PC-3 (cell line): ENCODE measurements around the gene PCDHA11. TPM values are rescaled to one million over a fixed set of nuclear protein-coding genes. Genes with fewer than 3 reads are reported as not detected.
"Not testable (repeated sequence)": the region's sequence is repeated elsewhere in the genome, so short reads cannot be mapped to it uniquely, and the experiment has no call there.

ENCODE experiments used
- ATAC-seq: fragments of 200-7000 bp; cut with Tn5 transposase; 2 replicates; pipeline ENCODE4 v1.9.1; 2020; ENCODE audit warnings: mild to moderate bottlenecking, moderate library complexity
- BruUV-seq: library from RNA; stranded (reverse); fragments of 400-500 nt; replicated peaks from 2 replicates; lab custom pipeline; 2021; lab: Mats Ljungman, UMichigan
- CTCF ChIA-PET: fragments of 300-600 bp; sonication (Branson Sonifier 250); formaldehyde crosslinking; loops from one replicate; lab custom pipeline; 2022; ENCODE audit warnings: antibody characterized with exemption; lab: Charles Lee
- POLR2A ChIA-PET: fragments of 300-600 bp; sonication (Branson Sonifier 250); formaldehyde crosslinking; loops from one replicate; lab custom pipeline; 2022; ENCODE audit warnings: antibody characterized with exemption; ENCODE audit not compliant: unreplicated experiment; lab: Charles Lee
- DNase-seq: peaks from one replicate; pipeline ENCODE4 v3.0.0-alpha.2; 2015
- H2AFZ ChIP-seq: fragments of 300-600 bp; sonication (generic); 2 replicates; pipeline ENCODE4 v1.6.0; 2016; ENCODE audit warnings: antibody characterized with exemption, low read length
- H3F3A ChIP-seq: fragments of 300-600 bp; sonication (generic); one replicate; pipeline ENCODE4 v1.6.0; 2017; ENCODE audit warnings: antibody characterized with exemption, low read length, control low read depth, mild to moderate bottlenecking; ENCODE audit not compliant: unreplicated experiment
- H3K27ac ChIP-seq: fragments of 300-600 bp; sonication (generic); 2 replicates; pipeline ENCODE4 v1.5.1; 2016; ENCODE audit warnings: mild to moderate bottlenecking, low read length
- H3K27me3 ChIP-seq: fragments of 300-600 bp; sonication (generic); 2 replicates; pipeline ENCODE4 v1.6.1; 2016; ENCODE audit warnings: low read length, mixed read lengths
- H3K36me3 ChIP-seq: fragments of 300-600 bp; sonication (generic); 2 replicates; pipeline ENCODE4 v1.6.1; 2016; ENCODE audit warnings: low read depth, mixed run types, low read length, mixed read lengths
- H3K4me1 ChIP-seq: fragments of 300-600 bp; sonication (generic); 2 replicates; pipeline ENCODE4 v1.5.1; 2016; ENCODE audit warnings: low read length; ENCODE audit not compliant: insufficient read depth
- H3K4me2 ChIP-seq: fragments of 300-600 bp; sonication (generic); 2 replicates; pipeline ENCODE4 v1.6.0; 2016; ENCODE audit warnings: low read length
- H3K4me3 ChIP-seq: fragments of 300-600 bp; sonication (generic); 2 replicates; pipeline ENCODE4 v1.5.1; 2016; ENCODE audit warnings: mild to moderate bottlenecking, low read length, mixed read lengths
- H3K79me2 ChIP-seq: fragments of 300-600 bp; sonication (generic); 2 replicates; pipeline ENCODE4 v1.6.1; 2017; ENCODE audit warnings: low read length, mixed read lengths
- H3K9ac ChIP-seq: fragments of 300-600 bp; sonication (generic); 2 replicates; pipeline ENCODE4 v1.6.0; 2016; ENCODE audit warnings: mild to moderate bottlenecking, low read length
- H3K9me2 ChIP-seq: fragments of 300-600 bp; sonication (generic); replicated peaks from 2 replicates; pipeline ENCODE4 v1.6.1; 2016; ENCODE audit warnings: mixed run types, low read length, mixed read lengths
- H3K9me3 ChIP-seq: fragments of 300-600 bp; sonication (generic); 2 replicates; pipeline ENCODE4 v1.6.1; 2016; ENCODE audit warnings: low read length, mixed read lengths
- H4K20me1 ChIP-seq: fragments of 300-600 bp; sonication (generic); 2 replicates; pipeline ENCODE4 v1.6.1; 2016; ENCODE audit warnings: low read length, mixed read lengths
- CTCF ChIP-seq: fragments of 300-600 bp; sonication (generic); conservative IDR thresholded peaks from 2 replicates; pipeline ENCODE4 v1.5.1; 2017; ENCODE audit warnings: antibody characterized with exemption, low read depth, mild to moderate bottlenecking, low read length
- EZH2 ChIP-seq: fragments of 300-600 bp; sonication (generic); IDR thresholded peaks from one replicate; pipeline ENCODE4 v1.6.1; 2017; ENCODE audit warnings: antibody characterized with exemption, mild to moderate bottlenecking, low read length; ENCODE audit not compliant: unreplicated experiment
- EZH2phosphoT487 ChIP-seq: fragments of 300-600 bp; sonication (generic); IDR thresholded peaks from 2 replicates; pipeline ENCODE4 v1.6.1; 2018; ENCODE audit warnings: mild to moderate bottlenecking, antibody characterized with exemption, low read length, borderline replicate concordance
- intact Hi-C: fragments of 100-400 bp; cut with micrococcal nuclease; formaldehyde crosslinking; loops from 2 replicates; pipeline ENCODE4 v1.9.0; 2023
- total RNA-seq: library from RNA; depleted of rRNA; stranded (reverse); fragments of >200 nt; gene quantifications from 2 replicates; pipeline ENCODE4 v1.2.3, GENCODE V29; 2014

Gene PCDHA11
- total RNA-seq, 1 experiment from 2014 or later = 0.33 TPM

GRCh38 chr5:140870221-140871201 is 1.8 kb downstream of the PCDHA11 start:
- no peak overlapping the region for H2AFZ ChIP-seq
- no peak overlapping the region for H3K27ac ChIP-seq
- H4K20me1 ChIP-seq = no peaks in the 10 kb centered on the region
- DNase-seq = no peak
- ATAC-seq = no peak
- no peak overlapping the region for H3K4me2 ChIP-seq
- H3K9me2 ChIP-seq = no peaks in the 10 kb centered on the region
- H3K27me3 ChIP-seq = no peaks in the 10 kb centered on the region
- BruUV-seq = no TSS peak
- intact Hi-C loops = no loop called here
- no peaks in the 10 kb centered on the region; the same call in 1 of the 2 replicates for H3K36me3 ChIP-seq
- H3K4me3 ChIP-seq = no peak overlapping the region
- ChIA-PET POLR2A (no interaction called here), CTCF (no interaction called here)
- H3K79me2 ChIP-seq = 0 out of 2 replicates have a peak, but pooled peaks cover 9% of the 10 kb centered on the region
- no peaks in the 10 kb centered on the region for H3F3A ChIP-seq
- TF ChIP-seq CTCF (no peak), EZH2 (no peak), EZH2phosphoT487 (no peak)
- peaks cover 14% of the 10 kb centered on the region for H3K4me1 ChIP-seq
- no peaks in the 10 kb centered on the region for H3K9me3 ChIP-seq
- no peak overlapping the region for H3K9ac ChIP-seq

GRCh38 chr5:140875085-140876065 is 6.6 kb downstream of the PCDHA11 start, which contains the start of gene PCDHA12:
Gene PCDHA12, plus strand, starts transcription at chr5:140875308. Its CDS starts 165 bp downstream, at chr5:140875473.
- DNase-seq (peak; percentile 82), ATAC-seq (peak; percentile 80)
- H3K36me3 ChIP-seq = no peaks in the 10 kb centered on the region
- H2AFZ ChIP-seq = peak within 1 kb of the TSS; percentile 96
- H4K20me1 ChIP-seq = no peaks in the 10 kb centered on the region
- no peaks in the 10 kb centered on the region for H3F3A ChIP-seq
- H3K4me3 ChIP-seq = peak within 1 kb of the TSS; percentile 86
- peak within 1 kb of the TSS; percentile 42; the same call in 1 of the 2 replicates for H3K27ac ChIP-seq
- H3K79me2 ChIP-seq = peaks cover 9% of the 10 kb centered on the region; the same call in 1 of the 2 replicates
- peak within 1 kb of the TSS; percentile 70 for H3K9ac ChIP-seq
- CTCF ChIA-PET = interaction anchor here (0.5 to 1.4 kb wide), 3 partner anchors 34 to 165 kb away, joined by 4 to 17 read pairs (median 4); partner anchors contain the start of gene PCDHAC2
- no peaks in the 10 kb centered on the region for H3K27me3 ChIP-seq
- H3K4me2 ChIP-seq = peak within 1 kb of the TSS; percentile 89
- POLR2A ChIA-PET = interaction anchor here (0.7 kb wide), 1 partner anchor 52 kb away, joined by 3 read pairs; no protein-coding TSS in a partner anchor
- no peaks in the 10 kb centered on the region for H3K9me3 ChIP-seq
- TF ChIP-seq CTCF (peak; percentile 67), EZH2 (no peak), EZH2phosphoT487 (no peak)
- H3K4me1 ChIP-seq = peaks cover 14% of the 10 kb centered on the region
- intact Hi-C loops = loop anchor here (1.0 to 2.0 kb wide), 4 partner anchors 34 to 165 kb away; partner anchors contain the start of genes PCDHA4, PCDHA8 and PCDHAC1
- no peaks in the 10 kb centered on the region for H3K9me2 ChIP-seq
- BruUV-seq = TSS peak; percentile 87

DNA sequence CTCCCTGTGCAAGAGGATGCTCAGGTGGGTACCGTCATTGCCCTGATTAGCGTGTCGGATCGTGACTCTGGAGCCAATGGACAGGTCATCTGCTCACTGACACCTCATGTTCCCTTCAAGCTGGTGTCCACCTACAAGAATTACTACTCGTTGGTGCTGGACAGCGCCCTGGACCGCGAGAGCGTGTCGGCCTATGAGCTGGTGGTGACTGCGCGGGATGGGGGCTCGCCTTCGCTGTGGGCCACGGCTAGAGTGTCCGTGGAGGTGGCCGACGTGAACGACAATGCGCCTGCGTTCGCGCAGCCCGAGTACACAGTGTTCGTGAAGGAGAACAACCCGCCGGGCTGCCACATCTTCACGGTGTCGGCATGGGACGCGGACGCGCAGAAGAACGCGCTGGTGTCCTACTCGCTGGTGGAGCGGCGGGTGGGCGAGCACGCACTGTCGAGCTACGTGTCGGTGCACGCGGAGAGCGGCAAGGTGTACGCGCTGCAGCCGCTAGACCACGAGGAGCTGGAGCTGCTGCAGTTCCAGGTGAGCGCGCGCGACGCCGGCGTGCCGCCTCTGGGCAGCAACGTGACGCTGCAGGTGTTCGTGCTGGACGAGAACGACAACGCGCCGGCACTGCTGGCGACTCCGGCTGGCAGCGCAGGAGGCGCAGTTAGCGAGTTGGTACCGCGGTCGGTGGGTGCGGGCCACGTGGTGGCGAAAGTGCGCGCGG is 7.9 kb downstream of the PCDHA11 start:
- H3K79me2 ChIP-seq, H3K36me3 ChIP-seq, POLR2A ChIA-PET, BruUV-seq, H4K20me1 ChIP-seq, H3K9me2 ChIP-seq, H2AFZ ChIP-seq, H3K27ac ChIP-seq, H3K4me3 ChIP-seq, ATAC-seq, H3K27me3 ChIP-seq, intact Hi-C loops, H3F3A ChIP-seq, H3K9ac ChIP-seq, H3K9me3 ChIP-seq, DNase-seq, CTCF ChIA-PET: not testable (repeated sequence)
- Histone ChIP-seq H3K4me1 (peaks cover 22% of the 10 kb centered on the region), H3K4me2 (0 out of 2 replicates have a peak overlapping the region, but pooled peaks have one; percentile 89)
